HCT116 (cell line): ENCODE data around the gene C16orf74. TPM values are rescaled to one million over a fixed set of nuclear protein-coding genes. Genes with fewer than 3 reads are reported as not detected.

Experiments
- ATAC-seq: fragments of 200-7000 bp; cut with Tn5 transposase; 2 replicates; pipeline ENCODE4 v1.9.1; 2020; ENCODE audit warnings: mild to moderate bottlenecking, moderate library complexity
- BruUV-seq: library from RNA; stranded (reverse); fragments of 400-500 nt; replicated peaks from 2 replicates; lab custom pipeline; 2021; lab: Mats Ljungman, UMichigan
- CTCF ChIA-PET: fragments of 300-600 bp; sonication (Branson Sonifier 250); formaldehyde crosslinking; loops from one replicate; lab custom pipeline; 2021; ENCODE audit warnings: antibody characterized with exemption; lab: Charles Lee
- POLR2A ChIA-PET: fragments of 300-600, 350-600 bp; sonication (Branson Sonifier 250); formaldehyde crosslinking; loops from one replicate; lab custom pipeline; 2021; ENCODE audit warnings: antibody characterized with exemption; lab: Charles Lee
- RAD21 ChIA-PET, 2 experiments: fragments of 300-600 bp; sonication (Branson Sonifier 250); formaldehyde crosslinking; loops; one replicate each; lab custom pipeline; 2023; ENCODE audit warnings: low total read pairs in 2 of 2; ENCODE audit not compliant: uncharacterized antibody in 2 of 2, unreplicated experiment in 2 of 2, low non-redundant PET in 1 of 2; lab: Charles Lee
- DNase-seq: peaks from one replicate; pipeline ENCODE4 v3.0.0-alpha.2; 2010; ENCODE audit warnings: low read depth, low spot score
- H2AFZ ChIP-seq: fragments of 200-600 bp; shearing (Covaris generic), sonication (generic); 2 replicates; pipeline ENCODE4 v1.6.1; 2017; ENCODE audit warnings: low read depth, mixed run types, mixed read lengths, antibody characterized with exemption, low read length; ENCODE audit not compliant: poor library complexity, severe bottlenecking
- H3K27ac ChIP-seq: 2 replicates; pipeline ENCODE4 v1.5.1; 2012; ENCODE audit warnings: low read depth, low read length
- H3K27me3 ChIP-seq: fragments of 200-600 bp; sonication (generic); 2 replicates; pipeline ENCODE4 v1.6.1; 2016; ENCODE audit warnings: mixed run types, low read length, mixed read lengths; ENCODE audit not compliant: insufficient read depth
- H3K36me3 ChIP-seq, 2 experiments: fragments of 200-500 bp in 1 of 2; fragments of 200-600 bp in 1 of 2; sonication (Bioruptor generic) in 1 of 2; sonication (generic) in 1 of 2; 2 replicates each; pipeline versions ENCODE4 v1.5.1 to v1.6.1; 2014 to 2016; ENCODE audit warnings: low read length in 2 of 2, inconsistent platforms in 1 of 2, mixed read lengths in 1 of 2, mixed run types in 1 of 2; ENCODE audit not compliant: insufficient read depth in 2 of 2, control insufficient read depth in 1 of 2
- H3K4me1 ChIP-seq, 2 experiments: fragments of 200-600 bp in 1 of 2; sonication (generic) in 1 of 2; 2 replicates each; pipeline versions ENCODE4 v1.5.1 to v1.6.1; 2012 to 2017; ENCODE audit warnings: low read length in 2 of 2, inconsistent platforms in 1 of 2, mild to moderate bottlenecking in 1 of 2, mixed read lengths in 1 of 2, mixed run types in 1 of 2, moderate library complexity in 1 of 2; ENCODE audit not compliant: insufficient read depth in 2 of 2, control insufficient read depth in 1 of 2
- H3K4me2 ChIP-seq: fragments of 200-600 bp; sonication (generic); 2 replicates; pipeline ENCODE4 v1.6.1; 2017; ENCODE audit warnings: mixed run types, low read length, mixed read lengths
- H3K4me3 ChIP-seq, 2 experiments: fragments of 200-600 bp in 1 of 2; sonication (generic) in 1 of 2; replicated peaks in 1 of 2; 2 replicates each; pipeline ENCODE4 v1.5.1; 2011 to 2016; ENCODE audit warnings: low read length in 2 of 2, control low read depth in 1 of 2, low read depth in 1 of 2, mild to moderate bottlenecking in 1 of 2, mixed read lengths in 1 of 2, mixed run types in 1 of 2
- H3K79me2 ChIP-seq: fragments of 200-600 bp; sonication (generic); 2 replicates; pipeline ENCODE4 v1.6.1; 2017; ENCODE audit warnings: mild to moderate bottlenecking, mixed run types, low read length, moderate library complexity, mixed read lengths; ENCODE audit not compliant: insufficient read depth
- H3K9ac ChIP-seq: fragments of 200-600 bp; sonication (generic); 2 replicates; pipeline ENCODE4 v1.6.1; 2016; ENCODE audit warnings: low read length, mixed read lengths
- H3K9me2 ChIP-seq: fragments of 200-600 bp; sonication (generic), shearing (Covaris generic); 2 replicates; pipeline ENCODE4 v1.6.1; 2017; ENCODE audit warnings: mixed run types, mild to moderate bottlenecking, moderate library complexity; ENCODE audit not compliant: insufficient read depth
- H3K9me3 ChIP-seq, 2 experiments: fragments of 200-500 bp in 1 of 2; fragments of 200-600 bp in 1 of 2; sonication (Bioruptor generic) in 1 of 2; sonication (generic) in 1 of 2; 2 replicates each; pipeline ENCODE4 v1.6.1; 2014 to 2017; ENCODE audit warnings: low read length in 2 of 2, mixed read lengths in 2 of 2, inconsistent platforms in 1 of 2, low read depth in 1 of 2, mild to moderate bottlenecking in 1 of 2, mixed run types in 1 of 2, moderate library complexity in 1 of 2; ENCODE audit not compliant: control insufficient read depth in 1 of 2, insufficient read depth in 1 of 2
- H4K20me1 ChIP-seq: fragments of 200-600 bp; sonication (generic), shearing (Covaris generic); 2 replicates; pipeline ENCODE4 v1.6.1; 2017; ENCODE audit warnings: mixed run types, mild to moderate bottlenecking, moderate library complexity; ENCODE audit not compliant: insufficient read depth
- CBX3 ChIP-seq: IDR thresholded peaks from 2 replicates; pipeline ENCODE4 v1.6.1; 2012; ENCODE audit warnings: low read depth
- CEBPB ChIP-seq: IDR thresholded peaks from 2 replicates; pipeline ENCODE4 v1.6.1; 2012; ENCODE audit warnings: low read depth
- CTCF ChIP-seq, 3 experiments: fragments of 200-600 bp in 1 of 3; sonication (generic) in 1 of 3; IDR thresholded peaks in 2 of 3; conservative IDR thresholded peaks in 1 of 3; 2 replicates each; pipeline ENCODE4 v1.5.1; 2012 to 2017; ENCODE audit warnings: low read depth in 2 of 3, low read length in 2 of 3, antibody characterized with exemption in 1 of 3, borderline replicate concordance in 1 of 3, control low read depth in 1 of 3, mild to moderate bottlenecking in 1 of 3, mixed read lengths in 1 of 3, mixed run types in 1 of 3, moderate library complexity in 1 of 3; ENCODE audit not compliant: insufficient read depth in 1 of 3
- EGR1 ChIP-seq: IDR thresholded peaks from 2 replicates; pipeline ENCODE4 v1.6.1; 2012; ENCODE audit warnings: low read depth
- EZH2 ChIP-seq: fragments of 200-600 bp; sonication (generic); IDR thresholded peaks from 2 replicates; pipeline ENCODE4 v1.6.1; 2017; ENCODE audit warnings: antibody characterized with exemption, mixed run types
- EZH2phosphoT487 ChIP-seq: fragments of 200-600 bp; IDR thresholded peaks from 2 replicates; pipeline ENCODE4 v1.6.1; 2018; ENCODE audit warnings: antibody characterized with exemption, borderline replicate concordance
- JUND ChIP-seq: IDR thresholded peaks from 2 replicates; pipeline ENCODE4 v1.6.1; 2012
- POLR2A ChIP-seq: IDR thresholded peaks from 2 replicates; pipeline ENCODE4 v1.7.0; 2011; ENCODE audit warnings: borderline replicate concordance; ENCODE audit not compliant: insufficient read depth, insufficient read length; ENCODE audit errors: extremely low read depth
- POLR2AphosphoS5 ChIP-seq: IDR thresholded peaks from 2 replicates; pipeline ENCODE4 v1.6.1; 2011; ENCODE audit warnings: mild to moderate bottlenecking, low read depth, low read length, moderate library complexity
- RAD21 ChIP-seq: IDR thresholded peaks from 2 replicates; pipeline ENCODE4 v1.6.1; 2012; ENCODE audit warnings: low read depth, mild to moderate bottlenecking
- REST ChIP-seq: IDR thresholded peaks from 2 replicates; pipeline ENCODE4 v1.6.1; 2012; ENCODE audit warnings: low read depth
- SIN3A ChIP-seq: IDR thresholded peaks from 2 replicates; pipeline ENCODE4 v1.6.1; 2012; ENCODE audit warnings: low read depth
- SP1 ChIP-seq: IDR thresholded peaks from 2 replicates; pipeline ENCODE4 v1.6.1; 2012; ENCODE audit warnings: low read depth
- SRF ChIP-seq: IDR thresholded peaks from 2 replicates; pipeline ENCODE4 v1.6.1; 2012; ENCODE audit warnings: low read depth
- TCF7L2 ChIP-seq: IDR thresholded peaks from 2 replicates; pipeline ENCODE4 v1.7.0; 2011; ENCODE audit warnings: borderline replicate concordance, inconsistent platforms; ENCODE audit not compliant: insufficient read depth, insufficient read length; ENCODE audit errors: extremely low read depth
- YY1 ChIP-seq: IDR thresholded peaks from 2 replicates; pipeline ENCODE4 v1.6.1; 2011; ENCODE audit warnings: low read length, low read depth, moderate library complexity, mild to moderate bottlenecking; ENCODE audit not compliant: insufficient replicate concordance; ENCODE audit errors: extremely low read depth
- ZBTB33 ChIP-seq: IDR thresholded peaks from 2 replicates; pipeline ENCODE4 v1.6.1; 2011; ENCODE audit warnings: mild to moderate bottlenecking, low read length, moderate library complexity; ENCODE audit not compliant: insufficient replicate concordance; ENCODE audit errors: extremely low read depth
- ZNF274 ChIP-seq: fragments of 200-500 bp; sonication (Bioruptor generic); IDR thresholded peaks from 2 replicates; pipeline ENCODE4 v1.6.1; 2014; ENCODE audit warnings: mild to moderate bottlenecking, low read depth, low read length, inconsistent platforms
- intact Hi-C: fragments of 100-400 bp; cut with micrococcal nuclease; formaldehyde crosslinking; loops from 2 replicates; pipeline ENCODE4 v1.10.0; 2022
- total RNA-seq: library from RNA; stranded (reverse); gene quantifications from one replicate; pipeline ENCODE4 v1.2.1, GENCODE V29; 2021; ENCODE audit not compliant: unreplicated experiment

Gene C16orf74
- total RNA-seq, 1 experiment from 2014 or later = 30.0 TPM

GRCh38 chr16:85689950-85690320, 61.0 kb downstream of the C16orf74 start:
- CTCF ChIA-PET = no interaction called here
- Histone ChIP-seq H3K27ac (no peak overlapping the region), H3K9ac (no peak overlapping the region), H3K4me1 (peaks cover 14 to 24% of the 10 kb centered on the region in 2 experiments), H3K4me3 (no peak overlapping the region), H4K20me1 (no peaks in the 10 kb centered on the region; the same call in 1 of the 2 replicates), H2AFZ (no peak overlapping the region), H3K79me2 (peaks cover 36% of the 10 kb centered on the region), H3K36me3 (peaks cover 5 to 9% of the 10 kb centered on the region in 2 experiments; a peak in 1 of 4 replicates), H3K27me3 (no peaks in the 10 kb centered on the region), H3K4me2 (peak overlapping the region; percentile 82), H3K9me2 (no peaks in the 10 kb centered on the region), H3K9me3 (no peaks in the 10 kb centered on the region)
- DNase-seq = no peak
- ATAC-seq = no peak
- RAD21 ChIA-PET = interaction anchor here in 1 of 2 experiments (0.6 kb wide), 1 partner anchor 959 kb away, joined by 4 read pairs; no protein-coding TSS in a partner anchor
- POLR2A ChIA-PET = interaction anchor here (1.0 kb wide), 1 partner anchor 11 kb away, joined by 3 read pairs; no protein-coding TSS in a partner anchor
- no TSS peak for BruUV-seq
- TF ChIP-seq JUND (no peak), CEBPB (no peak), POLR2AphosphoS5 (no peak), POLR2A (no peak), SIN3A (no peak), ZNF274 (no peak), EGR1 (no peak), SP1 (no peak), TCF7L2 (no peak), SRF (no peak), EZH2 (no peak), CBX3 (no peak), YY1 (no peak), RAD21 (no peak), REST (no peak), CTCF (IDR thresholded peaks at IDR 0.05 in 2 of 3, conservative IDR thresholded peaks at IDR 0.05 in 1 of 3; ENCODE audit: borderline replicate concordance in 1 of 3, insufficient read depth in 1 of 3, low read depth in 2 of 3, low read length in 2 of 3) (no peak), EZH2phosphoT487 (no peak), ZBTB33 (no peak)
- intact Hi-C loops = loop anchor here (2.0 kb wide), 1 partner anchor 75 kb away; no protein-coding TSS in a partner anchor
